HG02798 (cell line): ENCODE data around the gene WWP2.
"Not testable (repeated sequence)": the region's sequence is repeated elsewhere in the genome, so short reads cannot be mapped to it uniquely, and the experiment has no call there.

Experiments used
- ATAC-seq: cut with Tn5 transposase; IDR thresholded peaks from one replicate; pipeline ENCODE4 v1.9.1; 2021; ENCODE audit warnings: mild to moderate bottlenecking; ENCODE audit not compliant: unreplicated experiment, poor library complexity

The WWP2 gene

DNA sequence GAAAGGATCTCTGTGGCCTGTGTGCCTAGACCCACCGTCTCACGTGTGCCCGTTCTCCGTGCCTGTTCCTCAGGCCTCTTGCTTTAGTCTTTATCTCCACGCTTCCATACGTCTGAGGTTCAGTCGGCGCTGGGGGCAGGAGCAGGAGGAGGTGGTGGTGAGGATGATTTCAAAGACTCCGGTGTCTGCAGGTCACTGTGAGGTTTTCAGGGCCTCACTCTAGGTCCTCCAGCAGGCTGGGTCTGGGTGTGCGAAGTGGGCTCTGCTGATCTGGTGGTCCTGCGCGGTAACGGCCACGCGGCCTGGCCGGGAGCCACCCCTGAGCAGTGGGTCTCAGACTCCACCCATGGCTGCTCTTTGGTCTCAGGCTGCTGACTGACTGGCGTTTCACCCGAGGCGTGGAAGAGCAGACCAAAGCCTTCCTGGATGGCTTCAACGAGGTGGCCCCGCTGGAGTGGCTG lies 174.6 kb downstream of the WWP2 start:
- no peak for ATAC-seq

DNA sequence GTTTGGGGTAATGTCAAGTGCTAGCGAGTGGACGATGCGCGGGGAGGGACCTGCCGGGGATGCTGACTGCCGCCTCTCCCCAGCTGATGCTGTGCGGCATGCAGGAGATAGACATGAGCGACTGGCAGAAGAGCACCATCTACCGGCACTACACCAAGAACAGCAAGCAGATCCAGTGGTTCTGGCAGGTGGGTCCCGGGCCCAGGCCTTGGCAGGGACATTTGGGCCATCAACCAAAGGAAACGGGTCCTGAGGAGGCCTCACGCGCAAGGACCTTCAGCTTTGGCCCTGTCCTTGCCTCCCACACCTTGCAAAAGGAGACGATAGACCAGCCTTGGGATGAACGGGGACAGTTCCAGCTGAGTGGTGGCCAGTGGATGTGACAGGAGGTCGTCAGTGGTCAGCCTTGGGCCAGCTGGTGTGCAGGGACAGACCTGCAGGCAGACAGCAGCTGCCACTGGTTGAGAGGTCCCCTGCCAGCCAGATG lies 175.4 kb downstream of the WWP2 start:
- ATAC-seq = no peak

DNA sequence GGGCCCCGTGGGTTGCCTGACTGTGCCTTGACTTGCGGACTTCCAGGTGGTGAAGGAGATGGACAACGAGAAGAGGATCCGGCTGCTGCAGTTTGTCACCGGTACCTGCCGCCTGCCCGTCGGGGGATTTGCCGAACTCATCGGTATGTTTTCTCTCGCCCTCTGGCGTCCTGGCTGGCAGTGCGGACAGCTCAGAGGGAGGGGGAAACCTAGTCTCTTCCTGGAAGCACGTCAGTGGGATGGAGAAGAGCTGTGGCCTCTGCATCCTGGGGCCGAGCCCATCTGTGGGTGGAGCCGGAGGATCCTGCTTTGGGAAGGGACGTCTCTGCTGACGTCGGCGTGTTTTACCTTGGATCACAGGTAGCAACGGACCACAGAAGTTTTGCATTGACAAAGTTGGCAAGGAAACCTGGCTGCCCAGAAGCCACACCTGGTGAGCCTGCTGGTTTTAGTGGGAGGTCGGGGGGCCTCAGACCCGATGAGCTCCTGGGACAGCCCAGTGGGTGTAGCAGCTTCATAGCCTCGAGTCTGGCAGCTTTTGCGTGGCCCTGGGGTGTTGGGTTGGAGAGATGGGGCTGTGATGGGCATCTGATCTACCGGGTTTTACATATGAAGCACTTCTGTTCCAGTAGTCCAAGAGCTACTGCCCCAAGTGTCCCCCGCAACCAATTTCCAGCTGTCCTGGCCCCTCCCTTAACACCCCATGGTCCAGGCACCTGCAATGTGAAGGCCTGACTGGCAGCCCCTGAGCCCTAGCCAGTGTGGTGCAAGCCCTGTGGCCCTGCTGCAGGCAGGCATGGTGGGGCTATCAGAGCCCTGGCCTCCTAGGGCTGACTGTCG lies 177.1 kb downstream of the WWP2 start:
- ATAC-seq = no peak

DNA sequence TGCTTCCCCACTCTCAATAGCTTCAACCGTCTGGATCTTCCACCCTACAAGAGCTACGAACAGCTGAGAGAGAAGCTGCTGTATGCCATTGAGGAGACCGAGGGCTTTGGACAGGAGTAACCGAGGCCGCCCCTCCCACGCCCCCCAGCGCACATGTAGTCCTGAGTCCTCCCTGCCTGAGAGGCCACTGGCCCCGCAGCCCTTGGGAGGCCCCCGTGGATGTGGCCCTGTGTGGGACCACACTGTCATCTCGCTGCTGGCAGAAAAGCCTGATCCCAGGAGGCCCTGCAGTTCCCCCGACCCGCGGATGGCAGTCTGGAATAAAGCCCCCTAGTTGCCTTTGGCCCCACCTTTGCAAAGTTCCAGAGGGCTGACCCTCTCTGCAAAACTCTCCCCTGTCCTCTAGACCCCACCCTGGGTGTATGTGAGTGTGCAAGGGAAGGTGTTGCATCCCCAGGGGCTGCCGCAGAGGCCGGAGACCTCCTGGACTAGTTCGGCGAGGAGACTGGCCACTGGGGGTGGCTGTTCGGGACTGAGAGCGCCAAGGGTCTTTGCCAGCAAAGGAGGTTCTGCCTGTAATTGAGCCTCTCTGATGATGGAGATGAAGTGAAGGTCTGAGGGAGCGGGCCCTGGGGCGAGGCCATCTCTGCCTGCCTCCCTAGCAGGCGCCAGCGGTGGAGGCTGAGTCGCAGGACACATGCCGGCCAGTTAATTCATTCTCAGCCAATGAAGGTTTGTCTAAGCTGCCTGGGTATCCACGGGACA lies 177.9 kb downstream of the WWP2 start:
- no peak for ATAC-seq

DNA sequence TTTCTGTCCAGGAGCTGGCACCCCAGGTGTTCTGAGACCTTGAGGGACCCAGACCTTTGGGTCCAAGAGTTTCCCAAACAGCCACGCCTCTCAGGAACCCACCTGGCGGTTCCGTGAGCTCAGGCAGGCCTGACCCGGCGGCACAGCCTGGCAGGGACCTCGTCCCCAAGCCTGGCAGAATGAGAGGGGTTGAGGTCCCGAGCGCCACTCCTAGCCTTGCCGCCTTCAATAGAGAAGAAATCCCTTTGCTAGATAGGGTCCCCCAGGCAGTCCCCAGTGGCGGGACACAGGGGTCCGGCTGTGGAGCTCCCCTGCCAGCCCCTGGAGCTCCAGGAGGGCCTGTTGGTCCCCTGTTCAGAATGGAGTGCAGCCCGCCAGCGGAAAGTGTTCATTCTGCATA lies 178.5 kb downstream of the WWP2 start:
- ATAC-seq = no peak

DNA sequence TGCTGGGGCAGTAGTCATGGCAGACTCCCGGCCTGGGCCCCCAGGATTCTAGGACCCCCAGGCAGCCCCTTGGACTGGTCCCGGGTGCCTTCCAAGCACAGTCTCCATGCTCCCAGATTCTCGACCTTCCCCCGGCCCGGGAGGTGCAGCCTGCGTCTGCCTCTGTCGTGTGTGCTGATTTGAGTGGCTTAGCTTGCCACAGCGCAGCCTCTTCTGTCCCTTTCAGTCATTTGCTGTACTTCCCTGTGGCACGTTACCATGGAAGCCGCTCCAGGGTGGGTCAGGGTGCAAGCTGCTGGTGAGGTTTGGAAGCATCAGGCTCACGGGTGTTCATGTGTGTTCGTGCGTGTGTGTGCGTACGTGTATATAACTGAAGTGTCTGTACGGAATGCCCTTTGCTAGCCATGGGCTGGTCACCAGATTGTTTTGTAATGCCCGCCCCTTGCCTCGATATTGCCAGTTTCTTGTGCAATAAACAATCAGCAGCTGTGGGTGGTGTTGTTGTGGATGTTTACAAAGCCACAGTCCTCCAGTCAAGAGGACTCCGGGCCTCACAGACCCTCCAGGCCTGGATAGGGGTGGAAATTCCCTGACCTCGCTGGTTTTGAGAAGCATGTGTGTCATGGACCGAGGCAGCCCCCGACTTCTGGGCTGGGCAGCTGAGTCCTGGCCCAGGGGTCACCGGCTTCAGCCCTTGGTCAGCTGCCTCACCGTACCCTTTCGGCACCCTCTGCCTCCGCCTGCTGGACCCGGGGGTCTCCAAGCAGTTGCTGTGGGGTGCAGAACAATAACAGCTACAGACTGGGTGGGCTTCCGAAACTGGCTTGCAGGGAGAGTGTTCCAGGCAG lies 179.3 kb downstream of the WWP2 start:
- ATAC-seq = no peak

DNA sequence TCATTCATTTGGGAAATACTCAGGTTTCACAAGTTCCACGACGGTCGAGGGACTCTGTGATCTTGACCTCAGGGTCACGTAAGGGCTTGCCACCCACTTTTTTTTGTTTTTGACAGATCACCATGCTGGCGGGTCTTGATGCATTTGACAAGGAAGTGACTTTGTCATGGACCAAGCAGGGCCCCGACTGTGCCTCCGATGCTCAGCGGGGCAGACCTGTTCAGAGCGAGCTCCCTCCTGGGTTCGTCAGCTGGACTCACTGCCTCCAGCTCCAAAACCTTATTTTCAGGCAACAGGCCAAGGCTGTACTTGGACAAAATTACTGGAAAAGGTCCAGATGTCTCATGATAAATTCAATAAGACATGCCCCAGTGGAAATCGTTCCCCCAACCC lies 180.0 kb downstream of the WWP2 start:
- ATAC-seq = no peak

DNA sequence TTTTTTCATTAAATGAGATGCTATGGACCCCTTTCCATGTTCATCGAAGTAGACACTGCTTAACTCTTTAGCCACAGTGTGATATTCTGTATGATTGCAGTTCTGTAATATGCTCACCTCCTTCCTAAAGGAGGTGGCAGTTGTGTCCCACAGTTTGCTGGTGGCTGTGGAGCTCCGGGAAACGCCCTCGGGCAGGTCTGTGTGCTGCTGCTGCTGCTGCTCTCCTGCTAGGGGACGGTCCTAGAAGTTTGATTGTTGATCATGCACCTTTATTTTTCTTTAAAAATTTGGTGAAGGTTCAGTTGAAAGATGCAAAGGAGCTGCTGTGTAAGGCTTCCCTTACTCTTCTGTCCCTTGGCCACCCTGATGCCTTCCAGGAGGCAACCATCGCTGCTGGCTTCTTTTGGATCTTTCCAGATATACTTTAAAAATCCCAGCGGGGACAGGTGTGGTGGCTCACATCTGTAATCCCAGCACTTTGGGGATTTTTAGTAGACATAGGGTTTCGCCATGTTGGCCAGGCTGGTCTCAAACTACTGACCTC lies 180.6 kb downstream of the WWP2 start:
- no peak for ATAC-seq

DNA sequence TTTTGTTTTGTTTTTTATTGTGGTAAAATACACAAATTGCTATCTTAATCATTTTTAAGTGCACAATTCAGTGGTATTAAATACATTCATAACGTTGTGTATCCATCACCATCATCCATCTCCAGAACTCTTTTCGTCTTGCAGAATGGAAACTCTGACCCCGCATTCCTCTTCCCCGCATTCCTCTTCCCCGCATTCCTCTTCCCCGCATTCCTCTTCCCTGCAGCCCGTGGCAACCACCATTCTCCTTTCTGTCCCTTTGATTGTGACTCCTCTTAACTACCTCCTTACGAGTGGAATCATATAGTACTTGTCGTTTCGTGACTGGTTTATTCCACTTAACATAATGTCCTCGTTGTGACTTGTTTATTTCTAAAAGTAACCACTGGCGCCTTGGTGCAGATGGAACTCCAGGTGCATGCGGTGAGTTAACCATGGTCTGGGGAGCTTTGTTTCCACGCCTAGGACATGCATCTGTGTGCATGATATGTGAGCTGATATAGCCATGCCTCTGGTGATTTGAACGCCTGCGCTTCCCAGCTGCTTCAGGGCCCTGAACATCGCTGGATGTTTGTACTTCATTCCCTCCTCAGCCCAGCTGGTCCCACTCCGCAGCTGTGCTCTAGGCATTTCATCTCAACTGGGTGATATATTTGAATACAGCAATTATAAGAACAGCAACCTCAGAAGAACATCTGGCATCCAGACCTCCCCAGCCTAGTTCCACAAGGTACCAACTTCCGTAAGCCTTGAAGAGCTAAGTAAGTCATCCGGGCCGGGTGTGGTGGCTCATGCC lies 181.3 kb downstream of the WWP2 start:
- ATAC-seq = not testable (repeated sequence)

DNA sequence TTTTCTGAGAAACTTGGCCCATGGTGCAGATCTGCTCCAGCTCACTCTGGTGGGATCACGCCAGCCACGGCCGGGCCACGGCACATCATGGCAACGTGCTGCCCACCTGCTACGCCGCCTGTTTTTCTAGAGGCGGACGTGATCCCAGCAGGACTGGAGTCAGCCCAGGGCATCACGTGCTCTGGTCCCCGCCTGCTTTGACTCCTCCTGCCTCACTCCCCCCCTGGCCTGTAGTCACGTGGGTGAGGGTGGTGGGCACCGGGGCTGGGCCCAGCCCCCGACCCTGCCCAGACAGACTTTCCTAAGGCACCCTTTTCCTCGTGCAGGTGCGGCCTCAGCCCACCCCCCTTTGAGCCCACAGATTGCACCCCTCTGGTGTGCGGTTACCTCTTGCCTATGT lies 188.3 kb downstream of the WWP2 start:
- not testable (repeated sequence) for ATAC-seq

DNA sequence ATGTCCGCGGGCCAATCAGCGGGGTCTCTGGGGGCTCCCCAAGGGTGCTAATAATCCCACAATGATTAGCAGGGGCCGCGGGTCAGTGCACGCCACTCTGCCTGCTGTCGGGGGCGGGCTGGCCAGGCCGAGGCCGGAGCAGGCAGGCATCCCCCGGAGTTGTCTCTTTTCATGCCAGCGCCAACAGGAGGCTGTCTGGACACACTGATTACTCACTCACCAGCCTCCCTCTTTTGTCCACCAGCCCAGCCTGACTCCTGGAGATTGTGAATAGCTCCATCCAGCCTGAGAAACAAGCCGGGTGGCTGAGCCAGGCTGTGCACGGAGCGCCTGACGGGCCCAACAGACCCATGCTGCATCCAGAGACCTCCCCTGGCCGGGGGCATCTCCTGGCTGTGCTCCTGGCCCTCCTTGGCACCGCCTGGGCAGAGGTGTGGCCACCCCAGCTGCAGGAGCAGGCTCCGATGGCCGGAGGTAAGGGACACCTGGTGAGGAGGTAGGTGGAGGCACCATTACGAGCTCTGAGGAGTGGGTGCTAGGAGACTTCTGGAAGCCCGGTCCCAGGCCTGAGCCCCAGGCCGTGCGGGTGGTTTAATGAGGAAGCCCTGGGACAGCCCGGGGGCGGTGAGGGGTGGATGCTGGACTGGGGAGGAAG lies 189.0 kb downstream of the WWP2 start, which contains the start of gene CLEC18A:
Gene CLEC18A (plus strand): TSS at position 318 of the 655 bp plus-strand sequence. CDS start 33 bp downstream, at position 351.
- ATAC-seq = not testable (repeated sequence)

DNA sequence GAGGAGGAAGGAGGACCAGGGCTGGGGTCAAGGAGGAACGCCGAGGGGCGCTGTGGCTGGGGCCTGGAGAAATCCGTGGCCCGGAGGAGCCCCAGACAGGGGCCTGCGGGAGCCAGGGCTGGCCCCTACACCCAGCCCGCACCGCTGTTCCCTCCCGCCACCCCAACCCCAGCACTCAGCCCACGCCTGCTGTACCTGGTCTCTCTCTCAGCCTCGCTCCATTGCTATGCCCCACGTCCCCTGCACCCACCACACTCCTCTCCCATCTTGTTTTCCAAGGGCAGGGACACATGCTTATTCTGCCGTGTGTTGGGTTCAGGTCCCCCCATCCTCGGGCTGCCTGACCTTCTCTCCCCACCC lies 189.5 kb downstream of the WWP2 start:
- not testable (repeated sequence) for ATAC-seq

DNA sequence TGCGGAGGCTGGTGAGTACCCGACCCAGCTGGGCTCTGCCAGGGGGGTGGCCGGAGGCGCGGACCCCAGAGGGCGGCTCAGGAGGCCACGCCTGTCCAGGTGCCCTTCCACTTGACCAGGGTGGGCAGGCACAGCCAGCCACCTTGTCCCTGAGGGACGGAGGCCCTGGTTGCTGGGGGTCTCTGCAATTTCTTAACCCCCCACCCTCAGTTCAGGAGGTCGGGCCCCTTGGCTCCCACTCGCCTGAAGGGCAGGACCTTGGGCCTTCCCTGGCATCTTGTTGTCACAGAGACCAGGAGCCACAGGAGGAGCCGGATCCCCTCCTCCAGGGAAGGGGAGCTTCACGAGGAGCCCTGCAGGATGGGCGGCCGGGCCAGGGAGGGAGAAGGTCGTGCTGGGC lies 190.0 kb downstream of the WWP2 start:
- not testable (repeated sequence) for ATAC-seq

DNA sequence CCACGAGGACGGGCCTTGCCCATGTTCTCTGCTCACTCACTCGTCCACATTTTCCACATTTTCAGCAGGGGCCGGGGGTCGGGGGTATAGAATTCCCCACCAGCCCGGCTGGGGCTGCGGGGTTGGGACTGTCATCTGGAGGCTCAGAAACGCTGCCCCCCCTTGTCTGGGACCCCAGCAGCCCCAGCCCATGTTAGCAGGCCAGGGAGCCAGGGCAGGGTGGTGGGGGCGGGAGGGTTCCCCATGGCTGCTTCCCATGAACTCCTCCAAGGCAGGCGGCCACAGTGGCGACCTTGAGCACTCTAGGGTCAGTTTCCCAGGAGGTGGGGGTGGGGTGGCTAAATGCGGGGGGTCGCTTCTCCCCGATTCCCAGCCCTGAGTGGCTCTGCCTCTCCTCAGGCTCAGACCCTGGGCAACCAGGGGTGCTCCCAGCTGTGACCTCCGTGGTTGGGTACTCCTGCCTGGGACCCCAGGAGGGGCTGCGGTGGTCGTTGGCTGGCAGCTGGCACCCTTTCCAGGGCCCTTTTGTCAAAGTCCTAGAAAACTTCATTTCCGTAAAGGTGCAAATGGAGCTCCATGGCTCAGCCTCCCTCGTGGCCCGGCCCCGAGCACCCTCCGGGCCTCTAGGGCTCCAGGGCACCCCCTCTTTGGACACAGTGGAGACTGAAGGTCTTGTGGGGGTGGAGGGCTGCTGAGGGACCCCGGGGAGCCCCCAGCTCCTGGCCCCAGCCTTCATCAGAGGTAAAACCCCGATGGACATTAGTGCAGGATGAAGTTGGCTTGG lies 190.6 kb downstream of the WWP2 start:
- ATAC-seq = not testable (repeated sequence)

DNA sequence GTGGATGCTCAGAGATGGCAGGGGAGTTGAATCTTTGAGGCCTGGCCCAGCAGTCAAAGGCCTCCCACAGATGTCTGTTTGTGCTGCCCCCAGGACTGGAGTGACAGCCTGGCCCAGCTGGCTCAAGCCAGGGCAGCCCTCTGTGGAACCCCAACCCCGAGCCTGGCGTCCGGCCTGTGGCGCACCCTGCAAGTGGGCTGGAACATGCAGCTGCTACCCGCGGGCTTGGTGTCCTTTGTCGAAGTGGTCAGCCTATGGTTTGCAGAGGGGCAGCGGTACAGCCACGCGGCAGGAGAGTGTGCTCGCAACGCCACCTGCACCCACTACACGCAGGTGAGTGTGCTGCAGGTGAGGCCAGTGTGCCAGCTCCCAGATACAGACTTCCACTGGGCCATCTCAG lies 192.1 kb downstream of the WWP2 start:
- ATAC-seq = not testable (repeated sequence)

DNA sequence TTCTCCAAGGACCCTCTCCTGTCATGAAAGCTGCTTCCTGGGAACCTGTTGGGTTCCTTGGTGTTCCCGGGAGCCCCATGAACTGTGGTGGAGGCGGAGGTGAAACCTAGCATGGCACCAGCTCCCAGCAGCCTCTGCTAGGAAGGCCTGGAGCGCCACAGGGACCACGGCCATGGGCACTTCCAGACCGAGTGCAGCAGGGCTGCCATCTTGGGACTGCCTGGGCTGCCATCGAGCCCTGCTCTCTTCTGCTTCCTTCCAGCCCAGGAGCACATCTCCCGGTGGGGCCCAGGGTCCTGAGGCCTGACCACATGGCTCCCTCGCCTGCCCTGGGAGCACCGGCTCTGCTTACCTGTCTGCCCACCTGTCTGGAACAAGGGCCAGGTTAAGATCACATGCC lies 201.2 kb downstream of the WWP2 start:
- ATAC-seq = not testable (repeated sequence)

DNA sequence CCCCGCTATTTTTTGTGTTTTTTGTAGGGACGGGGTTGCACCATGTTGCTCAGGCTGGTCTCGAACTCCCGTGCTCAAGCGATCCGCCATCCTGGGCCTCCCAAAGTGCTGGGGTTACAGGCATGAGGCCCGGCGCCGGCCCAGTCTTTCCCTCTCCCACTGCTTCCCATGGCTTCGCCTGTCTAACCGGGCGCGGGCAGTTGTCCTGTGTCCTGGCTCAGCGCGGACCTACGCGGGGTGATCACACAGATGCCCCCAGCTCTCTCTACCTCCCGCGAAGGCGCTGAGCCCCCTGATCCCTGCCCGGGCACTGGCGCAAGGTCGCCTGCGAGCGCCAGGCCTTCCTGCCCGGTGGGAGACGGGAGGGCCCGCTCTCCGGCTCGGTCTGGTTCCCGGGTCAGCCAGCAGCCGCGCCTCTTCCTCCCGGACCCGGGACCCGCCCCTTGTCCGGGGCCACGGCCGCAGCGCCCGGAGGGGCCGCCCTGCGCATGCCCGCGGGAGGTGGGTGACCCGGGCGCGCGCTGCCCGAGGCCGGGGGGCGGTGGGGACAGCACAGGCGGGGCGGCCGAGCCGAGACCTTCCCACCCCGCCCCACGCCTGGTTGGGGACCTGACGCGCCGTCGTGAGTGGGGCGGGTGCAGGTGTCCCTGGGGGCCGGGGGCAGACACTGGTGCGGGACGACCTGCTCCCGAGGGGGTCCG lies 203.0 kb downstream of the WWP2 start:
- peak; percentile 39 for ATAC-seq
